ENCODE results near the gene FBXL16. TPM values are rescaled to one million over a fixed set of nuclear protein-coding genes. Genes with fewer than 3 reads are reported as not detected.

FBXL16 gene
- polyA plus RNA-seq, 1 donor (not counting 4 experiments of a cell fraction or from before 2014, with no cell fraction given) = 0.81 TPM

- H3K27me3 ChIP-seq (ENCODE audit: control insufficient read depth, extremely low read depth, insufficient read depth, low read length) = peaks cover 57% of the 10 kb centered on the region
- no peaks in the 10 kb centered on the region for H3K79me2 ChIP-seq (ENCODE audit: control insufficient read depth, insufficient read depth, low read length)
- no peak overlapping the region for H3K9ac ChIP-seq (ENCODE audit: control insufficient read depth, extremely low read depth, insufficient read depth, low read length)
- H3K36me3 ChIP-seq (ENCODE audit: control insufficient read depth in 2 of 2, extremely low read depth in 1 of 2, insufficient read depth in 2 of 2, low read length in 2 of 2) = no peaks in the 10 kb centered on the region
- peaks cover 2% of the 10 kb centered on the region for H4K20me1 ChIP-seq (ENCODE audit: control insufficient read depth, extremely low read depth, insufficient read depth, low read length)
- no peak overlapping the region for H3K27ac ChIP-seq (ENCODE audit: control insufficient read depth, insufficient read depth, low read length)
- dilution Hi-C loops (cut with MboI; ENCODE audit: extremely low pct_ligation_motif_present, low sequenced_read_pairs) = no loop called here
- H3K4me1 ChIP-seq (ENCODE audit: control insufficient read depth, extremely low read depth, insufficient read depth, low read length) = peaks cover 12% of the 10 kb centered on the region
- no peak overlapping the region for H3K4me2 ChIP-seq (ENCODE audit: control insufficient read depth, extremely low read depth, insufficient read depth, low read depth, low read length)
- no peak for DNase-seq (ENCODE audit: low read depth, low spot score)
- no peak overlapping the region for H3K4me3 ChIP-seq (ENCODE audit: control insufficient read depth in 2 of 3, extremely low read depth in 1 of 3, insufficient read depth in 2 of 3, low read depth in 1 of 3, low read length in 3 of 3)
- H2AFZ ChIP-seq (ENCODE audit: control insufficient read depth, low read length) = no peak overlapping the region
- TF ChIP-seq CTCF (optimal IDR thresholded peaks at IDR 0.05 in 1 of 3, IDR thresholded peaks at IDR 0.05 in 1 of 3, conservative IDR thresholded peaks at IDR 0.05 in 1 of 3; ENCODE audit: extremely low read depth in 1 of 3, insufficient read depth in 2 of 3, low read length in 3 of 3) = no peak
- TF ChIP-seq EZH2 (IDR thresholded peaks at IDR 0.05; ENCODE audit: low read length) = no peak
- no peak for FAIRE-seq
- H3K9me1 ChIP-seq (ENCODE audit: control insufficient read depth, extremely low read depth, insufficient read depth, low read length) = no peaks in the 10 kb centered on the region
- H3K9me3 ChIP-seq (ENCODE audit: control insufficient read depth, low read depth, low read length) = no peaks in the 10 kb centered on the region
These were observed 5.0 kb upstream of the FBXL16 start for GRCh38 chr16:710500-711075.

DNA sequence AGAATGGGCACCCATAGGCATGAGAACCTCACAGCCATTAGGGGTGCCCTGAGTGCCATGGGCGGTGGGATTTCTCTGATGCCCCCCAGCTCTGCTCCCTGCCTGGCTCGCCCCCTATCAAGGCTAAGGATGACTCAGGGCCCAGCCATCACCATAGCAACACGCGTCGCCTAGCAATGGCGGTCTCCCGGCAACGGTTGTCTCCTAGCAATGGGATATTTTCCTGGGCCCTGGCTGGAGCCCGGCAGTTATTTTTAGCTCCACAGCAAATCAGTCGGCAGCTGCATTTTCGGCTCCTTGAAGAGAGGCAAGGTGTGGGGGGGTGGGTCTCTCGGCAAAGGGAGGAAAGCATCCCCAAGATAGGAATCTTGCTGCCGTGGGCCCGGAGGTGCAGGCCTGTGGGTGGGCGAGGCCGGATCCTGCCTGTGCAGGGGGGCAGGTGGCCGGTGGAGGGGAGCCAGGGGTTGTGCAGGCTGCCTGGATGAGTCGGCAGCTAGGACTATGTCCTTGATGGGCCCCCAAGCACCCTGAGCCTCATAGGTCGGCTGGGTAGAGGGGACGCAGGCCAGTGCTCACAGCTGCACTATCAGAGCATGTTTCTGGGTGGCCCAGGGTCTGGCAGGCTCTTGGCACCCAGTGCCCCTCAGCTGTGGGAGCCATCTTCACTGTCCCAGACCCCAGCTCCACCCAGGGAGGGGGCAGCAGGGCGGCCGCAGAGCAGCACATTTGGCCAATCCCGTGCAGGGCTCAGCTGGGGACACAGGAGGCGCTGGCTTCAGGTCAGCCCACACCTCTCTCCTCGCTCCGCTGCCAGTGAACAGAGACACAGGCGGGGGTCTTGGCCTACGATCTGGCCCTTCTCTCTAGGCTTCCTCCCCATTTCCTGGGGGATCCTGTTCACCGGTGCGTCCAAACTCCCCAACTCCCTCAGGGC, 4.2 kb upstream of the FBXL16 start:
- DNase-seq (ENCODE audit: low read depth, low spot score) = no peak
- dilution Hi-C loops (cut with MboI; ENCODE audit: extremely low pct_ligation_motif_present, low sequenced_read_pairs) = no loop called here
- peaks cover 60% of the 10 kb centered on the region for H3K27me3 ChIP-seq (ENCODE audit: control insufficient read depth, extremely low read depth, insufficient read depth, low read length)

More for the DNA sequence above, 4.2 kb upstream of the FBXL16 start:
- no peak overlapping the region for H3K4me3 ChIP-seq (ENCODE audit: control insufficient read depth in 2 of 3, extremely low read depth in 1 of 3, insufficient read depth in 2 of 3, low read depth in 1 of 3, low read length in 3 of 3)
- H3K9me3 ChIP-seq (ENCODE audit: control insufficient read depth, low read depth, low read length) = no peaks in the 10 kb centered on the region
- H4K20me1 ChIP-seq (ENCODE audit: control insufficient read depth, extremely low read depth, insufficient read depth, low read length) = peaks cover 2% of the 10 kb centered on the region
- H3K27ac ChIP-seq (ENCODE audit: control insufficient read depth, insufficient read depth, low read length) = no peak overlapping the region
- H2AFZ ChIP-seq (ENCODE audit: control insufficient read depth, low read length) = no peak overlapping the region
- H3K79me2 ChIP-seq (ENCODE audit: control insufficient read depth, insufficient read depth, low read length) = no peaks in the 10 kb centered on the region
- no peak for TF ChIP-seq EZH2 (IDR thresholded peaks at IDR 0.05; ENCODE audit: low read length)
- TF ChIP-seq CTCF (optimal IDR thresholded peaks at IDR 0.05 in 1 of 3, IDR thresholded peaks at IDR 0.05 in 1 of 3, conservative IDR thresholded peaks at IDR 0.05 in 1 of 3; ENCODE audit: extremely low read depth in 1 of 3, insufficient read depth in 2 of 3, low read length in 3 of 3) = no peak
- H3K36me3 ChIP-seq (ENCODE audit: control insufficient read depth in 2 of 2, extremely low read depth in 1 of 2, insufficient read depth in 2 of 2, low read length in 2 of 2) = no peaks in the 10 kb centered on the region
- H3K9ac ChIP-seq (ENCODE audit: control insufficient read depth, extremely low read depth, insufficient read depth, low read length) = no peak overlapping the region
- no peak for FAIRE-seq
- no peaks in the 10 kb centered on the region for H3K9me1 ChIP-seq (ENCODE audit: control insufficient read depth, extremely low read depth, insufficient read depth, low read length)
- H3K4me2 ChIP-seq (ENCODE audit: control insufficient read depth, extremely low read depth, insufficient read depth, low read depth, low read length) = no peak overlapping the region
- peaks cover 12% of the 10 kb centered on the region for H3K4me1 ChIP-seq (ENCODE audit: control insufficient read depth, extremely low read depth, insufficient read depth, low read length)

All from keratinocyte (primary cell).